B cell (primary cell): ENCODE measurements around the gene AMELX.

Source experiments
- EZH2 ChIP-seq: IDR thresholded peaks from 2 replicates; pipeline ENCODE4 v1.6.1; 2012; ENCODE audit warnings: borderline replicate concordance, low read depth, mild to moderate bottlenecking, moderate library complexity, low read length; ENCODE audit not compliant: insufficient read depth, poor library complexity, severe bottlenecking
- TF ChIP-seq, protein P1 (sequence below): fragments of 200-600 bp; IDR thresholded peaks from one replicate; pipeline ENCODE4 v1.8.0; 2022; ENCODE audit warnings: antibody characterized with exemption, mild to moderate bottlenecking

DNA sequence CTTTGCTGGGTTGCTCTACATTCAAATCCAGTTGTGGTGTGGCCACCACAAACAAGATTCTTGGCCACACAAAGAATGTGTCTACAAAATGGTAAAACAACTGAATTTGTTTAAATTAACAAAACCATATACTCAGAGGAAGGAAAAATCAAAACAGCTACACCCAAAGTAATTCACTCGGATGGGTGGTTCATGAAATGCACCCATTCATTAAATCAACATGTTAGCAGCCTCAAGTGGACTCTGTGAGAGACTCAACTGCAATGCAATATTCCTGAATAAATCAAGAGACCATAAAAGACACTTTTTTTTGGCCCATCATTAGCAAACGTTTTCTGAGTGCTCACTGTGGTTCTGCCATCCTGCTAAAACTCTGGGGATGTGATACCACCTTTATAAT, 11.2 kb upstream of the AMELX start:
- TF ChIP-seq EZH2: no peak
- TF ChIP-seq, protein P1, sequence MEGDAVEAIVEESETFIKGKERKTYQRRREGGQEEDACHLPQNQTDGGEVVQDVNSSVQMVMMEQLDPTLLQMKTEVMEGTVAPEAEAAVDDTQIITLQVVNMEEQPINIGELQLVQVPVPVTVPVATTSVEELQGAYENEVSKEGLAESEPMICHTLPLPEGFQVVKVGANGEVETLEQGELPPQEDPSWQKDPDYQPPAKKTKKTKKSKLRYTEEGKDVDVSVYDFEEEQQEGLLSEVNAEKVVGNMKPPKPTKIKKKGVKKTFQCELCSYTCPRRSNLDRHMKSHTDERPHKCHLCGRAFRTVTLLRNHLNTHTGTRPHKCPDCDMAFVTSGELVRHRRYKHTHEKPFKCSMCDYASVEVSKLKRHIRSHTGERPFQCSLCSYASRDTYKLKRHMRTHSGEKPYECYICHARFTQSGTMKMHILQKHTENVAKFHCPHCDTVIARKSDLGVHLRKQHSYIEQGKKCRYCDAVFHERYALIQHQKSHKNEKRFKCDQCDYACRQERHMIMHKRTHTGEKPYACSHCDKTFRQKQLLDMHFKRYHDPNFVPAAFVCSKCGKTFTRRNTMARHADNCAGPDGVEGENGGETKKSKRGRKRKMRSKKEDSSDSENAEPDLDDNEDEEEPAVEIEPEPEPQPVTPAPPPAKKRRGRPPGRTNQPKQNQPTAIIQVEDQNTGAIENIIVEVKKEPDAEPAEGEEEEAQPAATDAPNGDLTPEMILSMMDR: no peak
